Sigmoid colon (tissue), 4 donors: ENCODE data around the gene ITPR1.

ENCODE experiments used
- CTCF ChIP-seq, 4 experiments: fragments of 450-650 bp in 3 of 4; fragments of 200-600 bp in 1 of 4; IDR thresholded peaks; one replicate each; pipeline ENCODE4 v1.5.1; 2016 to 2019; ENCODE audit warnings: antibody characterized with exemption in 4 of 4, mild to moderate bottlenecking in 3 of 4, moderate library complexity in 2 of 4
- EP300 ChIP-seq, 4 donors: sonication (generic); formaldehyde crosslinking; IDR thresholded peaks; one replicate each; pipeline ENCODE4 v1.6.1; 2017; ENCODE audit warnings: antibody characterized with exemption in 4 of 4

GRCh38 chr3:4773583-4773982, 280.4 kb downstream of the ITPR1 start:
- TF ChIP-seq EP300 (IDR thresholded peaks at IDR 0.05) (no peak), CTCF (IDR thresholded peaks at IDR 0.05) (no peak)
